Activated T-cell treated with anti-CD3 and anti-CD28 coated beads, Interleukin-2, amount 50 U/mL, for 1 hour (primary cell): Measurements from ENCODE around the gene ORM2.
"Not testable (repeated sequence)": the region's sequence is repeated elsewhere in the genome, so short reads cannot be mapped to it uniquely, and the experiment has no call there.

ENCODE experiments used
- DNase-seq: peaks from one replicate; pipeline ENCODE4 v3.0.0-alpha.2; 2020

Gene ORM2

GRCh38 chr9:114329625-114330022 lies at the start of gene ORM2:
Gene ORM2 (plus strand): TSS chr9:114329869. CDS start chr9:114329905, 36 bp downstream.
- not testable (repeated sequence) for DNase-seq

- no peak for DNase-seq
Measured at GRCh38 chr9:114280636-114281472, 48.8 kb upstream of the ORM2 start.

GRCh38 chr9:114281473-114282103 lies 48.1 kb upstream of the ORM2 start:
- no peak for DNase-seq

GRCh38 chr9:114282104-114282485 lies 47.6 kb upstream of the ORM2 start:
- DNase-seq = no peak

- no peak for DNase-seq
Measured at GRCh38 chr9:114282507-114282906, 47.2 kb upstream of the ORM2 start.

- no peak for DNase-seq
Measured at GRCh38 chr9:114282926-114283325, 46.7 kb upstream of the ORM2 start.

GRCh38 chr9:114283551-114284111 lies 46.0 kb upstream of the ORM2 start:
- DNase-seq = no peak

GRCh38 chr9:114284316-114285060 lies 45.2 kb upstream of the ORM2 start:
- DNase-seq = no peak

- DNase-seq = no peak
Measured at GRCh38 chr9:114285166-114285867, 44.4 kb upstream of the ORM2 start.

GRCh38 chr9:114286146-114286679 lies 43.5 kb upstream of the ORM2 start:
- DNase-seq = no peak

GRCh38 chr9:114287001-114287762 lies 42.5 kb upstream of the ORM2 start:
- peak; percentile 13 for DNase-seq

GRCh38 chr9:114287763-114288192 lies 41.9 kb upstream of the ORM2 start:
- peak; percentile 11 for DNase-seq

- DNase-seq = peak; percentile 8
Measured at GRCh38 chr9:114288193-114289091, 41.2 kb upstream of the ORM2 start.

GRCh38 chr9:114289106-114289505 lies 40.6 kb upstream of the ORM2 start:
- no peak for DNase-seq

- no peak for DNase-seq
Measured at GRCh38 chr9:114289571-114290481, 39.8 kb upstream of the ORM2 start.

- no peak for DNase-seq
Measured at GRCh38 chr9:114290561-114290986, 39.1 kb upstream of the ORM2 start.

- peak; percentile 79 for DNase-seq
Measured at GRCh38 chr9:114291064-114291474, 38.6 kb upstream of the ORM2 start.

GRCh38 chr9:114291886-114292590 lies 37.6 kb upstream of the ORM2 start:
- DNase-seq = no peak

- no peak for DNase-seq
Measured at GRCh38 chr9:114294664-114295063, 35.0 kb upstream of the ORM2 start.
